NCI-H524 (cell line): ENCODE measurements around the gene ATXN1.

Experiments
- DNase-seq, 2 experiments: peaks; one replicate each; lab custom pipeline; 2025; lab: John Stamatoyannopoulos, UW

The ATXN1 gene

GRCh38 chr6:16438718-16439591 is 322.3 kb downstream of the ATXN1 start:
- no peak for DNase-seq

- no peak for DNase-seq
Observed at GRCh38 chr6:16437984-16438383, 323.3 kb downstream of the ATXN1 start.

GRCh38 chr6:16437095-16437494 is 324.2 kb downstream of the ATXN1 start:
- no peak for DNase-seq

GRCh38 chr6:16436550-16436949 is 324.7 kb downstream of the ATXN1 start:
- no peak for DNase-seq

GRCh38 chr6:16434885-16435284 is 326.4 kb downstream of the ATXN1 start:
- DNase-seq = no peak

GRCh38 chr6:16433338-16433890 is 327.8 kb downstream of the ATXN1 start:
- no peak for DNase-seq

- DNase-seq = no peak
Observed at GRCh38 chr6:16432075-16433032, 328.9 kb downstream of the ATXN1 start.

GRCh38 chr6:16431106-16431505 is 330.2 kb downstream of the ATXN1 start:
- DNase-seq = no peak

GRCh38 chr6:16430391-16431089 is 330.7 kb downstream of the ATXN1 start:
- DNase-seq = no peak

GRCh38 chr6:16429669-16430068 is 331.6 kb downstream of the ATXN1 start:
- no peak for DNase-seq

- DNase-seq = no peak
Observed at GRCh38 chr6:16427124-16427523, 334.1 kb downstream of the ATXN1 start.

GRCh38 chr6:16425881-16426615 is 335.2 kb downstream of the ATXN1 start:
- DNase-seq = peak in 1 of 2 experiments; percentile 11

- DNase-seq = no peak
Observed at GRCh38 chr6:16421462-16421960, 339.7 kb downstream of the ATXN1 start.

GRCh38 chr6:16420715-16421461 is 340.4 kb downstream of the ATXN1 start:
- DNase-seq = no peak

GRCh38 chr6:16420337-16420714 is 340.9 kb downstream of the ATXN1 start:
- DNase-seq = no peak

- DNase-seq = no peak
Observed at GRCh38 chr6:16419636-16420336, 341.5 kb downstream of the ATXN1 start.

GRCh38 chr6:16418151-16418550 is 343.1 kb downstream of the ATXN1 start:
- no peak for DNase-seq

GRCh38 chr6:16415677-16416076 is 345.6 kb downstream of the ATXN1 start:
- no peak for DNase-seq

GRCh38 chr6:16414205-16414604 is 347.1 kb downstream of the ATXN1 start:
- DNase-seq = no peak

- DNase-seq = no peak
Observed at GRCh38 chr6:16413399-16413798, 347.9 kb downstream of the ATXN1 start.
